HG02852 (cell line): Measurements from ENCODE around the gene ANO2.

Experiments
- ATAC-seq: cut with Tn5 transposase; IDR thresholded peaks from one replicate; pipeline ENCODE4 v1.9.1; 2021; ENCODE audit warnings: mild to moderate bottlenecking, moderate library complexity; ENCODE audit not compliant: unreplicated experiment

Gene ANO2

DNA sequence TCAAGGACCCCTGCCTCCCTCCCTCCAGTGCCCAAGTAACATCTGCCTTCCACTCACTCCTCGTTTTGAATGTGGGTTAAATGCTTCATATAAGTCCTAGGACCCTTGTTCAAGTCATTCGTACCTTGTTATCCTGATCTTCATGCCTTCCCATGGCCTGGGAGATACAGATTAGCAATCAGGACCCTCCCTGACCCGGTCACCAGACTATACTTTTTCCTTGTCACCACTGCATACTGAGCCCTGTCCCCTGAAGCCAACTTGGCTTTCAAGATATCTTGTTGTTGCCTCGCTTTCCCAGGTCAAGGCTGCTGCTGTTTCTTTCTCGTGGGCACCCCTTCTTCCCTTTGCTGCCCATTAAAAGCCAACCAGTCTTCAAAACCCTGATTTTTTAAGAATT lies 208.5 kb downstream of the ANO2 start:
- ATAC-seq = no peak

DNA sequence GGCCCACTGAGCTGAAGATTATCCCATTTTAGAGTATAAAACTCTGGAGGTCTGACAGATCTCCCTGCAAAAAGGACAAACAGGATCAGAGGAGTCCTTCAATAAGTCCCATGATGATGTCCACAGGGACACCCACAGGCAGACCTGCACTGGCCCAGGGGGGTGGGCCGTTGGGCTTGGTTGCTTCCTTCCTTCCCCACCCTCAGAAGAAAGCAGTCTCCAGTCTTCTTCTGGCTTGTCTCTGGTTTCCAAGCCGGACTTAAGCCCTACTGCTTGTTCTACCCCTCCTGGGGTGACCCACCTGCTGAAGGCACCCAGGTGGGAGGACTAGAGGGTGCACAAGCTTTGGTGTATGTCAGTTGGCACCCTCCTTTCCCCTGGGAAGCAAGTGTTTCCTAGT lies 209.0 kb downstream of the ANO2 start:
- ATAC-seq = no peak

DNA sequence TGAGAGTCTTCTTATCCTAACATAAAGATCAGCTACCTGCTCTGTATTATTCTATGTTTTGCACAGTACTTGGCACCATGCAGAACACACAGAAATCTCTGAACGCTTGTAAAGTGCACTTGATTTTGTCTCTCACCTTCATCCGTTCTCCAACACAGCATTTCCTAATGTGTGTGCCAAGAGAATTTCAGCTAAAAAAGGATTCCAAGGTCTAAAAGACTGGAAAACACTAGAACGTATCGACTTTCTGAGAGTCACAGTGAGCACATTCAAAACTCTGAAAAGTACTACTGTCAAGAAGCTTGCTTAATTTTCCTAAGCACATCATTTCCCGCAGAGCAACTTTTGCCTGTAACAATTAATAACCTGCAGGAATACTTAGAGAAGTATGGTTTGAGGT lies 211.1 kb downstream of the ANO2 start:
- ATAC-seq = no peak

DNA sequence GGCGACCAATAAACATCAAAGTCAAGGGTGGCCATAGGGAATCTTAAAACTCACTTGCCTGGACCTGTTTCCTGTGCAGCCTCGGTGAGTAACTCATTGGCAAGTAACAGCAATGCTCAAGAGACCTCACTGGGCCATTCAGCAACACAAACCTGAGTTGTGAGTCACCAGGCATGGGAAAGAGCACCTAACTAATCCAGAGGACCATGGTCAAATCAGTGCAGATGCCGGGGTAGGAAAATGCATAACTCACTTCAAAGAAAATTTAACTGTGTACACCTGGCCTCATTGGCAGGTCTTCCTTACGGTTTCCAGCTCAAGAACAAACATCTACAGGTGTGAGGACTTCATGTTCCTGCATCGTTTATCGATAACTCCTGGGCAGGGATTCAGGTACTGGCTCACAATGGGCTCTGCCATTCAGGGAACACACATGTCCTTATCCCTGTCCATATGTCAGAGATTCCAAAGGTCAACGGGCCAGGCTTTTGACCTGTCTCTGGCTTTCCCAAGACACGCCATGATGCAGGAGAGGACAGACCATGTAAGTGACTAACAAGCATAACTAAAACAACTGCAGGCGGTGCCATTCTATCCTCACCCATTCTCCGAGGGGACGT lies 211.8 kb downstream of the ANO2 start:
- ATAC-seq = no peak

DNA sequence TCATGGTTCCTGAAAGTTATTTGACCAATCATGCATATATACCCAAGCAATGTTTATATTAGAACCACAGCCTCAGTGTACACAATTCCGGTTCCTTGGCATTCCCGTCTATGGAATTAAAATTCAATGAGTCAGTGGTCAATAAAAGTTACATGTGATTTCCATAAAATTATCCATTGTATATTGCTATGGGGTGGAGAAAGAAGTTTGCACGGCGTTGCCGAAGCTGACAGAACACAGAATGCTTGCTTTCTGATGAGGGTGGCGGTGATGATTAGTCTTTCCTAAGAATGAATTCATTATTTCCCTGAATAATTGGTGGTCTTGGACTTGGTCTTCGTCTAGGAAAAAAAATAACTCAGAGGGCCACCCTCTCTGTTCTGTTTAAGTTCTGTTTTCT lies 214.1 kb downstream of the ANO2 start:
- ATAC-seq = no peak

DNA sequence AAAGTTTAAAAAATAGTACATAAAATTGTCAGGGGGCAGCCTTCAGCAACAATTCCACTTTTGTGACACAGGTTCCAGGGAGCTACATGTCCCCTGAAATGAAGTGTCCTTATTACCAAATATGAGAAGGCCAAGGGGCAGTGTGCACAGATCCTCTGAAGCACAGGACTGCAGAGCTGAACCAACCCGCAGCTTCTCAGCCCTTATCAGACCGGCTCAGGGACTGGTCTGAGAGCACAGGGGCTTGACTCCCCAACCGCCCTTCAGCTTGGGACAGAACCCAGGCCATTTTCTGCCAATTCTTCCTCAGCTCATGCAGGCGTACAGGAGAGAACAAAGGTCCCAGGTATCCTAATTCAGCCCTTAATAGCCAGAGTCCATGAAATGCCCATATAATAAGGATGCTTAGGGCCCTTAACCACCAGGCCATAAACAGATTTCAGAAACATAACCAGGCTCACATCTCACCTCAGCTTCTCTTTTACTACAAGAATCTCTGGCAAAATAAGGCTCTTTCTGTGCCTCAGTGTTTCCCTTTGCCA lies 221.3 kb downstream of the ANO2 start:
- ATAC-seq = no peak

DNA sequence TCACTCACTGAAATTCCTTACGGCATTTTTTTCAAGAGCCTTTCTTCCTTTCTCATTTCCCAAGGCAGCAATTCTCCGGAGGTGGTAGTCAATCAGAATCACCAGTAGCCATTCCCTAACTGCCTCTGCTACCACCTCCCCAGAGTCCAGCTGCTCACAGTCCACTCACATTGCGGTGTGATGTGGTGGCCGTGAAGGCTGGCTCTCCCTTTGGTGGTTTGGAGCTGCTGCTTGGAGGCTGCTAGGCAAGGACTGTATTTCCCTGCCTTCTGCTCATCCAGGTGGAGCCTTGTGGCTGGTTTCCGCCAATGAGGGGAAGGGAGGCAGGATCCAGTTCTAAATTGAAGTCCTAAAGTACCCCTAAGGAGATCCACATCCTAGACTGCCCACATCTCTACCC lies 222.0 kb downstream of the ANO2 start:
- ATAC-seq = no peak

DNA sequence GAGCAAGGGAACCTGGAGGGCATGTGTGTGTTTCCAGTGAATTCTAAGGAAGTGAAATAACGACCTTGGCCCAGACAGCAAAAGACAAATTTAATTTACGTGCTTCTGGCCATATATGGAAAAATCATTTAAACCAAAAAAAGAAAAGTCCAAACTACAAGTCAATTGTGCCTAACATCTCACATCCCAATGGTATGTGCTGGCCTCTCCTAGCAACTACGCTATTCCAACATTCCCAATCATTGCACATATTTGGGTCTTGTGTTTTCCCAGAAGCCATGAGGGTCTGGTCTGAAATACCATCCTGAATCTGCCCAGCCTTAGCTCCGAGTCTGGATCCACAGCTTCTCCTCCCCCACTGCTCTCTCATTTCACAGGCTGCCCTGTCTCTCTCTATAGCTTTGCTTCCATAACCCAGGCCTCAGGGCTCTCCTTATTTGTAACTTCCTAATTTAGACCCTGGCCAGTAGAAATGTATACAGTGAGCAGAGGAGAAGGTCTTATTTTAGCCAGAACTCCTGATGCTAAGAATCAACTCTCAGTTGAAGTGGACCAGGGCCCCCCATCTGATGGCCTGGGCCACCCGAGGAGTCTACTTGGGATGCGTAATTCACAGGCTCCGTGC lies 224.6 kb downstream of the ANO2 start:
- ATAC-seq = no peak

DNA sequence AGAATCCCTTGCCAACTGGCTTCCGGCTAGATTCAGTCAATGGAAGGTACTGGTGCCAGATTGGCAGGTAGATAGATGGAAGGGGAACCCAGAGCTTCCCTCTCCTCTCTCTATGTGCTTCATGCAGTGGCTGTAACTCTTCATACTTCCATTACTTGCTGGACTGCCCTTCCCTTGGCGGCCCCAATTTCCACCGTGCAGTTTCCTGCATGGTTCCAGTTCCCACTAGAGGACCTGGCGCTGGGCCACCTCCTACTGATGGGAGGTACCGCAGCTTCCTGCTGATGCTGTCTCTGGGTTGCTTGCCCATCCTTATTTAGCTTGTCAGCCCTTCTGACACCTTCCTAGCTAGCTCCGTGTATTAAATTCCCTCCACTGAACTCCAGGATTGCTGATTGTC lies 226.4 kb downstream of the ANO2 start:
- no peak for ATAC-seq

DNA sequence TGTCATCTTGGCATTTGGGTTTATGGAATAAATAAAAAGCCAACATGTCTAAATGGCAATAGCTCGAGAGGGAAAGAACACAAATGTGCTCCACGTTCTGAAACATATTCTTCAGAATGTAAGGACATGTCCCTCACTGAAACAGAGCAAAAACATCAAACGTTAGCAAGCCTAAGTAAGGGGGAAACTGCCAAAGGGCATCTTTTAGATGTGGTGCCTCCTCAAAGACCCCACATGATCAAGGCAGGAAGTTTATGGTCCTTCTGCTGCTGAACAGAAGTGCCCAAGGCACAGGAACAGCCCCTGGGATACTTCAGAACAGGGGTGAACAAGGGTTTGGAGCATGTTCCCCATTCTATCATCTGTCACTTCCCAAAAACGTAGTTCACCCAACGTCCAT lies 227.0 kb downstream of the ANO2 start:
- ATAC-seq = no peak

DNA sequence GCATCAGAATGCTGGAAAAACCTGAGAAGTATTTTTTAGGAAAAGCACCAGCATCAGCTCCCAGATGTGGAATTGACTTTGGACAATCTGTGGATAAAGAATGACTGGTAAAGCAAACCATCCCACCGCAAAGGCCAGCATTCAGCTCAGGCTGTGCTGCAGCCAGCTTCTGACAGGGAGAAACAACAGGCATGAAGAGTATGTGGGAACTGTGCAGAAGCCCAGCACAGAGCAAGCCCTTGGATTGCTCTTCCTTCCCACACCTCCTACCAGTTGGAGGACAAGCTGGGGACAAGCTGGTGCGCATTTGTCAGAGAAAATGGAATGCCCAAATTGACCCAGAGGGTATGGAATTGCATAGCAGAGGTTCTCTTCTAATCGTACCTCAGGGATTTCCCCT lies 228.1 kb downstream of the ANO2 start:
- no peak for ATAC-seq

DNA sequence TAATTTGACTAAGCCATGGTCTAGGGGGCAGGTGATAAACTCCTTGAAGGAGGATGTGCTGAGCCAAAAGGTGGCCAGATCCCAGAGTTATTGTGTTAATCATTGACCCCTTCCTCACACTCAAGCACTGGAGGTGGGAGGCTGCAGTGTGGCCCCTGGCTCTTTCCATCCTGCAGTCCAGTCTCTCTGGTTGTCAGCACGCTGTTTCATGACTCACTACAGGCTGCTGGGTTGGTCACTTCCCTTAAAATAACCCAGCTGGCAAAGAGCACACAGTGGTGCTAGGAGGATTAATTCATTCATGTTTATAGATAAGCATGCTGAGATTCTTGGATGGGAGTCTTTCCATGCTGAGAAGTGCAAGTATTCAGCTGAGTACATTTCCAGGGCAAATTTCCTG lies 228.9 kb downstream of the ANO2 start:
- ATAC-seq = no peak

DNA sequence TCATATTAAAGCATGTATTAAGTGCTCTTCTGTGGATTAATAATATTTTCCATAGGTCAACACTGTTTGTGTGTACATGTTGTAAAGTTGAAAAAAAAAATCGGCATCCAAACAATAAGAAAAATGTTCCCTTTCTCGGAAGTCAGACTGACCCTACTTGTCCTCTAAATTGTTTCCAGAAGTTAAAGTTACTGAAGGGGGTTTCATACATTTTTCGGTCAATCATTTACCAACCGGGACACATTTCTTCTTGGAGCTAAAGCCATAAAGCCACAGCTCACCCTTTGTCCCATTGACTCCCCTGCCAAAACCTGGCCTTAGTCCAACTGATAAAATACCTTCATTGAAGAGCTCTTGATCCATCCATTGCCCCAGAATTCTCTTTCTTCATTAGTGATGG lies 230.0 kb downstream of the ANO2 start:
- ATAC-seq = no peak

DNA sequence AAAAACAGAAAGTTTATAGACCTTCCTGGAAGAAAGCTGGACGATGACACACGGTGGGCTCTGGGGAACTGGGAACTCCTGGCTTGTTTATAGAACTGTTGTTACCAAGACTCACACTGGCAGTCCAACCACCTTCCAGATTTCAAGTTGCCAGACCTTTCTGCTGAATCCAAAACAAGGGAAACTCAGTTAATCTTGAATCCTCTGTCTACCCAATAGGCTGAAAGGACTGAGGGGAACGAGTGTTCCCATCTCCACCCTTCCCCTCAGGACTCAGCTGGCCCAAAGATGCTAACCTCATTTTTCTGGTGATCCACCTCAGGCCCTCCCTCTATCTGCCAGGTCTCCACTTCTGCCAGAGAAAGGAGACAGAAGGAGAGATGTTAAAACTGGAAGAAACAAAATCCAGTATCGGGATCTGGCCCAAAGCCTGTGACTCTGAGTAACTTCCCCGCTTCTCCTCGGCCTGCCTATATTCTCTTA lies 231.4 kb downstream of the ANO2 start:
- ATAC-seq = no peak

DNA sequence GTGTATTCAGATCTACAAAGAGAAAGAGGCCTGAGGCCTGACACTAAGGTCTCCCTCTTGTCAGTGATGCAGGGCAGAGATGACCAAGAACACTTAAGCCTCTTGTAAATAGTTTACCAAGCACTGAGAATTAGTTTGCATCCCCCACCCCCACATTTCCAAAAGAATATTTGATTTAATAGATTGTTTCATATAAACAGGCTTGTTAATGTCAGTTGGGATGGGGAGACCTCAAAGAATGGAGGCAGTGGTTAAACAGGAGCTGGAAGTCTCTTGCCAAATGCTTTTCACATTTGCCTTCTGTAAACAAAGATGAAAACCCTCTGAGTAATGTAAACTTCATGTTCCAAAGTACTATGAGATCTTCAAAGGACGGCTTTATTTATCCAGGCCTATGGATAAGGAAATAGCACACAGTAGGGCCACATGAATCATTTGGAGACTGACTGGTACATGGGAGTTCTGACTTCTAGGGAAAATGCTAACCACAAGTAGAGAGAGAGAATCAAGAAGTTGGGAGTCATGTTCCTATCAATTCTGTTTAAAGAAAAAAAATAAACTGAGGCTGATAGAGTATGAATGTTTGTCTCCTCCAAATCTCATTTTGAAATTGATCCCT lies 234.7 kb downstream of the ANO2 start:
- ATAC-seq = no peak

DNA sequence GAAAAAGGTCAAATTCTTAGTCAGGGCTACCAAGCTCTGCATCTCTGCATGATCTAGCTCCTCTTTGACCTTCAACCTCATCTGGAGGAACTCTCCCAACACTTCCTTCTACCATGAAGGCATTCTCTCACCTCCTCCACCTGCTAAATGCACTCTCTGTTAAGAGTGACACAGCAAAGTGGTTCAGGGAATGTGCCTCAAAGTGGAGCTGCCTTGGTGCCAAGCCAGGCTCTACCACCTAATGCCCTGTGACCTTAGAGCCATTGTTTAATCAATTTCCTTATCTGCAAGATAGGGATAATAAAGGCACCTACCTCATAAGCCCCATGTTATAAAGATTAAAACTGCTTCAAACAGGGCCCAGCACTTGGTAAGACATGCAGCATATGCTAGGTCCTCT lies 236.7 kb downstream of the ANO2 start:
- ATAC-seq = no peak

DNA sequence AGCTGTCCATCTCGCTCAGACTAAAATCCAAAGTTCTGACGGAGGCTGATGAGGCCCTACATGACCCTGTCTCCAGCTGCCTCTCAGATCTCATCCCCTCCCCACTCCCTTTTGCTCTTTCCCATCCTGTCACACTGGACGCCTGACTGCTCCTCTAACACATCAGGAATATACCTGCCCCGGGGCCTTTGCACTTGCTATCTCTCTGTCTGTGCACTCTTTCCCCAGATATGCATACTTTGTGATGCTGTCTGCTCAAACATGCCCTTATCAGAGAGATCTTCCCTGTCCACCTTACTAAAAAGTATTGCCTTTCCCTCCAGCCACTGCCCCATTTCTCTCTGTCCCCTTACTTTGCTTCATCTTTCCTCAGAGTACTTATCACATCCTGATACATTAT lies 238.8 kb downstream of the ANO2 start:
- no peak for ATAC-seq

DNA sequence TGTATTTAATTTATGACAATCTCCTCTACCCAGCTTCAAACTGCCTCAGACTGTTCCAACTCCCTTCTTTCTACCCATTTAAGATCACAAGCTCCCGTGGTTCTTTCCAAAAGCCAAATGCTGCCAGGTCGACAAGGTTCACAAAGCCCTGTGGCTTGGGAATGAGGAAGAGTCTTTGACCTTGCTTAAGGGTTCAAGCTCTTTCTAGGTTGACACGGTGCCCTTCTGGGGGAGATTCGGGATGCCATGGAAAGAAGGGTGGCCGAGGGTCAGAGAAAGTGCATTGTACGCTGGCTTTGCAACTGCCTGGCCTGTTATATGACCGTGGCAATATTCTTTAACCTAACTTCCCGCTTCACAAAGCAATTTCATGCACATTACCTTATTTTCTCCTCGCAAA lies 239.3 kb downstream of the ANO2 start:
- no peak for ATAC-seq

DNA sequence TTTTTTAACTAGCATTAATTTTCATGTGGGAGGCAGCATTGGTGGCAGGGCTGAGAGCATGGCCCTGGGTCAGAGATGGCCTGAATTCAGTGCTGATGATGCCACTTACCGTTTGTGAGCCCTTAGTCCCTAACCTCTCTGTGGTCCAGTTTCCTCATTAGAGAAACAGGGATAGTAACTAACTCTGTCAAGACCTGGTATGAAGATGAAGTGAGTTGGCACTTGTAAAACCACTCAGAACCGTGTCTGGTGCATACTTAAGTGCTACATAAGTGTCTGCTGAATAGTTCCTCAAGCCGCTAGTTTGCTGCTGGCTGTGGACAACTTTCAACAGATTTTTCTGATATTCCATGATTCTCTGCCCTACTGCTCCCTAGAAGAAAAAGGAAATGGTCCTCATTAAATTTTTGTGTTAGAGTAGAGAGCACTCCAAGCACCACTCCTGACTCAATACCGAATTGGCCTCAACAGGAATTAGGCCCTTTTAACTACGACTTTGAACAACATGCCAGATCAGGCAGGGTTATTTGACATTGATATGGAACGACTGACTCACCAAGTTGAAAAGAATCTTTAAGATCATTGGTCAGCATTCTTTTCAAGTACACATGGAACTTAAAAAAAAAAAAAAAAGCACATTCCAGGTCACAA lies 250.2 kb downstream of the ANO2 start:
- no peak for ATAC-seq

DNA sequence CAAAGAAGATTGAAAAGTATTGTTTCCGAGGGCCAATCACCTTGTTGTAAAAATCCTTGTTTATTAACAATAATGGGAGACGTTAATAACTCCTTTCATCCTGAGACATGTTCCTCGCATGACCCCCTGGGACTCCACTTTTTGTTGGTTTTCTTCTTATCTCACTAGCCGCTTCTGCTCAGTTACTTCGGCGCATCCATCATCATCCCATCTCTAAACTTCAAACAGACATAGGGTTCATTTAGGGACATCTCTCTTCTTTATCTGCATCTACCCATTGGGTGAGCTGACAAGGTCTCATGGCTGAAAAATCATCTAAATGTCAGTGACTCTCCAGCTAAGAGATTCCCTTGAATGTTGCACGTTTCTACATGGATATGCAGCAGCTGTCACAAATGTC lies 252.2 kb downstream of the ANO2 start:
- ATAC-seq = no peak

DNA sequence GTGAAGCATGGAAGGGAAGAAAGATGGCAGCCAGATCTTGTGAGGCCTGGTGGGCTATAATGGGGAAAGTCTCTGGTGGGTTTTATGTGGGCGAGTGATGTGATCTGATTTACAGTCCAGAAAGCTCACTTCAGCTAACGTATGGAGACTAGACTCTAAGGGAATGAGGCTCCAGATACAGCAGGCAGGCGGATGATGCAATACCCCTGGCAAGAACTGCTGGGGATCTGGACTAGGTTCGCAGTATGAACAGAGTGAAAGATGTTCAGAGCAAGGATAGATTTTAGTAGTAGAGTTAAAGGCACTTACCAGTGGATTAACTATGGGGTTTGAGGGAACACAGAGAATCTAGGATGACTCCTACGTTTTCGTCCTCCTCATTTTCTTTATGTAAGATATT lies 253.1 kb downstream of the ANO2 start:
- ATAC-seq = no peak

DNA sequence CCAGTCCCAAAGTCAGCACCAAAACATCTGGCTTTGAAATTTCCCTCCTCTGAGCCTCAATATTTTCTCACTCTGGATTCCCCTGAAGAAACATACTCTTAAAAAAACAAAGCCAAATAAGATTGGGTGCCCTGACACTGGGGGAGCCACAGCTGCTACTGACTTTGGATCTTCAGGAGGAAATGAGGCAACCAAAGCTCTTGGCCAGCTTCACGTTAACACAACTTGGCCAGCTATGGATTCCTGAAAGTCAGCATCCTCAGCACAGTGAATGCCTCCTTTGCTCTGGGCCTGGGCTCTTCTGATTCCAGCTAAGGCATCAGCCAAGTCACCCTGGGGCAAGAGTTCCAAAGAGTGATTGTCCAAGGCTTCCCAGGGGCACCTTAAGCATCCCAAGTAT lies 254.8 kb downstream of the ANO2 start:
- no peak for ATAC-seq
